ENCODE results near the gene PRODH2. TPM values are rescaled to one million over a fixed set of nuclear protein-coding genes. Genes with fewer than 3 reads are reported as not detected.

Gene PRODH2
- polyA plus RNA-seq, 1 experiment, result not detected

DNA sequence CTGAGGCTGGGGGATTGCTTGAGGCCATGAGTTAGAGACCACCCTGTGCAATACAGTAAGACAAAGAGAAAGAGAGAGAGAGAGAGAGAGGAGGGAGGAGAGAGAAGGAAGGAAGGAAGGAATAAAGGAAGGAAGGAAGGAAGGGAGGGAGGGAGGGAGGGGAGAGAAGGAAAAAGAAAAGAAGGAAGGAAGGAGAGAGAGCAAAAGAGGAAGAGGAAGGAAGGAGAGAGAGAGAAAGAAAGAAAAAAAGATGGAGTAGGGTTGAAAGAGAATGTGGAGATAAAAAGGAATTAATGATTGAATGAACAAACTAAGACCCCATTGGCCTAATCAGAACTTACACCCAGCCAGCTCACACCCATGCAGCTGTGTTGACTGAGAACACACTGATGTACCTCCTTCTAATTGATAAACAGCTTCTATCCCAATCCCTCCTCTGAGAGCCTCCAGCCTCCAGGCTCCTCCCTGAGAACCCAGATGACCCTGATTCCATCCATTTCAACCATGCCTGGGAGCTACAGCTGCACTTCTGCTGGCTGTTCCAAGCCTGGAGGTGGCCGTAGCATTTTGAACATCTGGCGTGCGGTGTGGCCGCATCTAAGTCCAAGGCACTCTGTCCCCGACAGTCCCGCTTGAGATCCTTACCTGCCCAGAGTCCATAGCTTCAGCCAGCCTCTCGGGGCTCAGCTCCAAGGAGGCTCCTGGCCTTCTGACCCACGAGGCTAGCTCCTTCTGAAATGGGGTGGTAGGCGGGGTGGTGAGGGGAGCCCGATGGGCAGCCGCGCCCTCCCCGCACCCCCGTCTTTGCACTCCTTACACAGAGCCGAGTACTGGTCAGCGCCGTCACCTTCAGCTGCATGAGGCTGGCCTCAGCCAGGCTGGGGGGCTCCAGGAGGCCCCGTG is 1.1 kb downstream of the PRODH2 start:
- ChIA-PET POLR2A (no interaction called here), CTCF (no interaction called here)
- Histone ChIP-seq H3K4me3 (ENCODE audit: low read depth, low read length) (no peak overlapping the region), H3K27ac (ENCODE audit: low read depth, low read length) (no peak overlapping the region), H3K9me3 (ENCODE audit: control insufficient read depth, insufficient read depth, low read length) (no peaks in the 10 kb centered on the region), H3K27me3 (ENCODE audit: control insufficient read depth, insufficient read depth, low read length) (peaks cover 21% of the 10 kb centered on the region)
- no peak for DNase-seq (ENCODE audit: low read depth, low spot score)
- TF ChIP-seq, protein P1, sequence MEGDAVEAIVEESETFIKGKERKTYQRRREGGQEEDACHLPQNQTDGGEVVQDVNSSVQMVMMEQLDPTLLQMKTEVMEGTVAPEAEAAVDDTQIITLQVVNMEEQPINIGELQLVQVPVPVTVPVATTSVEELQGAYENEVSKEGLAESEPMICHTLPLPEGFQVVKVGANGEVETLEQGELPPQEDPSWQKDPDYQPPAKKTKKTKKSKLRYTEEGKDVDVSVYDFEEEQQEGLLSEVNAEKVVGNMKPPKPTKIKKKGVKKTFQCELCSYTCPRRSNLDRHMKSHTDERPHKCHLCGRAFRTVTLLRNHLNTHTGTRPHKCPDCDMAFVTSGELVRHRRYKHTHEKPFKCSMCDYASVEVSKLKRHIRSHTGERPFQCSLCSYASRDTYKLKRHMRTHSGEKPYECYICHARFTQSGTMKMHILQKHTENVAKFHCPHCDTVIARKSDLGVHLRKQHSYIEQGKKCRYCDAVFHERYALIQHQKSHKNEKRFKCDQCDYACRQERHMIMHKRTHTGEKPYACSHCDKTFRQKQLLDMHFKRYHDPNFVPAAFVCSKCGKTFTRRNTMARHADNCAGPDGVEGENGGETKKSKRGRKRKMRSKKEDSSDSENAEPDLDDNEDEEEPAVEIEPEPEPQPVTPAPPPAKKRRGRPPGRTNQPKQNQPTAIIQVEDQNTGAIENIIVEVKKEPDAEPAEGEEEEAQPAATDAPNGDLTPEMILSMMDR (IDR thresholded peaks at IDR 0.05; ENCODE audit: low read depth, low read length), result no peak

DNA sequence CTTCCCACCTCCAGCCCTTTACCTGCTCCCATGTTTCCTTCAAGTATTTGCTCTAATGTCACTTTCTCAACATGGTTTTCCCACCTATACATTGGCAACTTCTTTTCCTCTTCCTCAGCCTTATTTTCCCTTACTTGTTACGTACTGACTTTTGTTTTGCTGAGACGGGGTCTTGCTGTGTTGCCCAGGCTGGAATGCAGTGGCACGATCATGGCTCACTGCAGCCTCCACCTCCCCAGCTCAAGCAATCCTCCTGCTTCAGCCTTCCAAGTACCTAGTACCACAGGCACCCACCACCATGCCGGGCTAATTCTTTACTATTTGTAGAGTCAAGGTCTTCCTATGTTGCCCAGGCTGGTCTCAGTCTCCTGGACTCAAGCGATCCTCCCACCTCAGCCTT is 5.0 kb downstream of the PRODH2 start:
- POLR2A ChIA-PET, result no interaction called here
- no peak for DNase-seq (ENCODE audit: low read depth, low spot score)
- TF ChIP-seq, protein P1 (IDR thresholded peaks at IDR 0.05; ENCODE audit: low read depth, low read length), result no peak
- H3K27me3 ChIP-seq (ENCODE audit: control insufficient read depth, insufficient read depth, low read length), result peaks cover 16% of the 10 kb centered on the region
- no peaks in the 10 kb centered on the region for H3K9me3 ChIP-seq (ENCODE audit: control insufficient read depth, insufficient read depth, low read length)
- no peak overlapping the region for H3K27ac ChIP-seq (ENCODE audit: low read depth, low read length)
- no peak overlapping the region for H3K4me3 ChIP-seq (ENCODE audit: low read depth, low read length)
- CTCF ChIA-PET, result no interaction called here

DNA sequence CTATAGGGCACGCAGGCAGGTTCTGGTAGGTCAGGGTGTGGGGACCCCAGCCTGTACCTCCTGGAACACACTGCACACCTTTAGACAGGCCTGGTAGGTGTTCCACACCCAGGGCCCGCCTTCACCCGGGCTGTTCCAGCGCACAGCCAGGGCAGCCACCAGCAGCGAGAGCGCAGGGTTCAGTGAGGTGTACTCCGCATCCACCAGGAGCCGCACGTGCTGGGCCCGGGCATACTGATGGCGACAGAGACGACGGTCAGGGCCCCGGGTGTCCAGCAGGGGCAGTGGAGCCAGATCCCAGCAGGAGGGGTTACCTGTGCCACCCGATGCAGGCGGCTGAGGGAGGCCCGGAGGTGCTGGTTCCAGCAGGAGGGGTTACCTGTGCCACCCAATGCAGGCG is 6.0 kb downstream of the PRODH2 start:
- DNase-seq (ENCODE audit: low read depth, low spot score), result no peak
- no peaks in the 10 kb centered on the region for H3K9me3 ChIP-seq (ENCODE audit: control insufficient read depth, insufficient read depth, low read length)
- peaks cover 14% of the 10 kb centered on the region for H3K27me3 ChIP-seq (ENCODE audit: control insufficient read depth, insufficient read depth, low read length)
- no peak overlapping the region for H3K4me3 ChIP-seq (ENCODE audit: low read depth, low read length)
- ChIA-PET POLR2A (no interaction called here), CTCF (no interaction called here)
- TF ChIP-seq, protein P1 (IDR thresholded peaks at IDR 0.05; ENCODE audit: low read depth, low read length), result no peak
- H3K27ac ChIP-seq (ENCODE audit: low read depth, low read length), result no peak overlapping the region

DNA sequence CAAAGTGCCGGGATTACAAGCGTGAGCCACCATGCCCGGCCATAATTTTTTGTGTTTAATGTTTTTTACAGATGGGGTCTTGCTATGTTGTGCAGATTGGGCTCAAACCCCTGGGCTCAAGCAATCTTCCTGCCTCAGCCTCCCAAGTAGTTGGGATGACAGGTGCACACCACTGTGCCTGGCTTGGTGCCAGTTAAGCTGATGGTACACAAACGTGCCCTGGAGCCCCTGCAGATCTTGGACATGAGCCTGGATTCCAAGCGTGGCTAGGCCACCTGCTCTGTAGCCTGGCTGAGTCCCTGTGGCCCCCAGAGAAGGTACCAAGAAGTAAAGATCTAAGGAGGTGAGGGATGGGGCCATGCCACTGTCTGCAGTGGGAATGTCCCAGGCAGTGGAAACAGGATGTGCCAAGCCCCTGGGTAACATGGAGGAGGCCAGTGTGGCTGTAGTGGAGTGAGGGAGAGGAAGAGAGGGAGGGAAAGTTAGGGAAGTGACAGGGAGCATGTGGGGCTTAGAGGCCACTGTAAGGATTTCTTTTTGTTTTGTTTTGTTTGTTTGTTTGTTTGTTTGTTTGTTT is 7.0 kb downstream of the PRODH2 start:
- TF ChIP-seq, protein P1 (IDR thresholded peaks at IDR 0.05; ENCODE audit: low read depth, low read length), result no peak
- POLR2A ChIA-PET, result no interaction called here
- DNase-seq (ENCODE audit: low read depth, low spot score), result no peak
- no peak overlapping the region for H3K27ac ChIP-seq (ENCODE audit: low read depth, low read length)
- no peaks in the 10 kb centered on the region for H3K9me3 ChIP-seq (ENCODE audit: control insufficient read depth, insufficient read depth, low read length)
- peaks cover 12% of the 10 kb centered on the region for H3K27me3 ChIP-seq (ENCODE audit: control insufficient read depth, insufficient read depth, low read length)
- CTCF ChIA-PET, result no interaction called here
- no peak overlapping the region for H3K4me3 ChIP-seq (ENCODE audit: low read depth, low read length)

DNA sequence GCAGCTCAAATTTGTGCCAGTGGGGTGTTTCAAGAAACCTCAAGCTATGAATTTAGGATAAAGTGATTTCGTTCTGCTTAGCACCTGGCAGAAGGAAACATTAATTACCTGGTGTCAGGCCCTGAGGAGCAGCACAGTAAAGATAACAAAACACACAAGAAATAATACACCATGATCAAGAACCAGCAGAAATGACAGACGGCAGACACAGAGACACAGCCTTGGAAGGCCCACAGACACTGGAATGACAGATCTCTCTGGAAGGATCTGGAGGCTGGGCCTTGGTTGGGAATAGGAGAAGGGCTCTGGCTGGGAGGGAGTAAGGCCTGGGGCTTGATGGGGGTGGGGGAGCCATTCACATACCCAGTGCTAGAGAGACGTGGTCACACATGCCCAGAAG is 10.8 kb downstream of the PRODH2 start:
- ChIA-PET POLR2A (no interaction called here), CTCF (no interaction called here)
- Histone ChIP-seq H3K9me3 (ENCODE audit: control insufficient read depth, insufficient read depth, low read length) (no peaks in the 10 kb centered on the region; the same call in 1 of the 2 replicates), H3K4me3 (ENCODE audit: low read depth, low read length) (no peak overlapping the region), H3K27me3 (ENCODE audit: control insufficient read depth, insufficient read depth, low read length) (peaks cover 13% of the 10 kb centered on the region), H3K27ac (ENCODE audit: low read depth, low read length) (no peak overlapping the region)
- no peak for DNase-seq (ENCODE audit: low read depth, low spot score)
- TF ChIP-seq, protein P1 (IDR thresholded peaks at IDR 0.05; ENCODE audit: low read depth, low read length), result no peak

Data from AG04450 (cell line).